ENCODE results near the gene PKN1.
"Not testable (repeated sequence)": the region's sequence is repeated elsewhere in the genome, so short reads cannot be mapped to it uniquely, and the experiment has no call there.

Gene PKN1

DNA sequence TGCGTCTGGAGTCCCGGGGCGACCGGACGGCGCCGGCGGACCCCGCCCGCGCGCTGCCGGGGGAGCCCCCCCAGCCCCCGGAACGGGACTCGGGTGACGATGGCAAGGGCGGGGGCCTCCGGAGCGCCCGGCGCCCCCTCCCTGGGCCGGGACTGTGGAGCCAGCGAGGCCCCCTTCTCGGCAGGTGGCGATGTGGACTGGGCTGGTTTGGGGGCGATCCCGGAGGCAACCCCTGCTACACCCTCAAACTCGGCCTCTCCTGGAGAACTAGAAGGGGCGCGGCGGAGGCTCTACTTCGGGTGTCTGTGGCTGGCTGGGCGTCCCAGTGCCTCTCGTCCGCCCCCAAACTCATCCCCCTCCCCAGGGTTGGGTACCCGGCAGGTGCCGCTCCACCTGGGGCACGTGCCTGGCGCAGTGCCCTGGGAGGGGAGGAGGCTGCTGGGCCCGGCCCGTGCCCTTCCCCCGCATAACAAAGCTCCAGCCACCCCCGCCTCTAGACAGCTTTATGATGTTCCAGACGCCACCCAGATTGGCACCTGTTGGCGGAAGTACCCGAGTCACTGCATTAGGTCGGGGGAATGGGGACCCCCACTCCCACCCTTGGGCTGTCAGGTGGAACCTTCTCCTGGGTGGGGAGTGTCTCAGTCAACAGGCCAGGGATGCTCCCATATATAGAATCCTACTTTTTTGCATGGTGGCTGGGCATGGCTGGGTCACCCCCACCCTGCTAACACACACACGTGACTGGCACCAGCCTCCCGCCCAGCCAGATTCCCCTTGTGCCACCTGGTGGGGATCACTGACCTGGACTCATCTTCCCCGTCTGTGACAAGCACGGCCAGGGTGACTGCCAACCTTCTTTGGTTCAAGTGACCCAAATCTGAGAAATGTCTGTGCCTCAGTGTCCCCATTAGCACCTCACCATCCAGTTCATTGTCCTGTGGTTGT, 722 bp downstream of the PKN1 start:
- DNase-seq, result peak; percentile 45

DNA sequence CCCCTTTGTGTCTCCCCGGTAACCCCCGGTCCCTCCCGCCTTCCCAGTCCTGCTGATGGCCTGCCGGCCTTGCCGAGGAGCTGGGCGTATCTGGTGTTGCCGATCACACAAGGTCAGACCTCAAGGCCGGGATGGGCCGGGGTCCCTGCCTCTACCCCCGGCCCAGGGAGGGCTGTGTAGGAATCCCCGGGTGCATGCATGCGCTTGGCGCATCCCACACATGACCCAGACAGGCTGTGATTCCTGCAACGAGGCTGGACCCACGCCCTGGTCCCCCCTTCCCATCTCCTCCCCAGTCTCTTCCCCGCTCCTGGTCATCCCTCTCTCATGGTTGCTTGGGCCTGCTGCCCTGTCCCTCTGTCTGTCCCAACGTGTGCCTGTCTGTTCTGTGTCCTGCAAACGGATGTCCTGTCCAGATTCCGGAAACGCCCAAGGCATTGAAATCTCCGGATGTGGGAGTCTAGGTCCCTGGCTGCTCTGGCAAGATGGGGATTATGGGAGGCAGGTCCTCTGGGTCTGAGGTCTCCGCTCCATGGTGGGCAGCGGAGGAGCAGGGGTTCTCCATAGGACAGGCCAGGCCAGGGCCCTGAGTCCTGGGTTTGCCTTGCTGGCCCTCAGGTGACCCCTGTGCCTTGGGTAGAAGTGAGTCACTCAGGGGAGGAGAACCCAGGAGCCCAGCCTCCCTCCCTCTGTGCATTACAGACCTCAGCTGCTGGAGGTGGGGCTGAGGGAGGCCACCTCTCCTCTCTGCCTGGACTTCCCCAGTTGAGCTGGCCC, 1.6 kb downstream of the PKN1 start:
- DNase-seq, result no peak

DNA sequence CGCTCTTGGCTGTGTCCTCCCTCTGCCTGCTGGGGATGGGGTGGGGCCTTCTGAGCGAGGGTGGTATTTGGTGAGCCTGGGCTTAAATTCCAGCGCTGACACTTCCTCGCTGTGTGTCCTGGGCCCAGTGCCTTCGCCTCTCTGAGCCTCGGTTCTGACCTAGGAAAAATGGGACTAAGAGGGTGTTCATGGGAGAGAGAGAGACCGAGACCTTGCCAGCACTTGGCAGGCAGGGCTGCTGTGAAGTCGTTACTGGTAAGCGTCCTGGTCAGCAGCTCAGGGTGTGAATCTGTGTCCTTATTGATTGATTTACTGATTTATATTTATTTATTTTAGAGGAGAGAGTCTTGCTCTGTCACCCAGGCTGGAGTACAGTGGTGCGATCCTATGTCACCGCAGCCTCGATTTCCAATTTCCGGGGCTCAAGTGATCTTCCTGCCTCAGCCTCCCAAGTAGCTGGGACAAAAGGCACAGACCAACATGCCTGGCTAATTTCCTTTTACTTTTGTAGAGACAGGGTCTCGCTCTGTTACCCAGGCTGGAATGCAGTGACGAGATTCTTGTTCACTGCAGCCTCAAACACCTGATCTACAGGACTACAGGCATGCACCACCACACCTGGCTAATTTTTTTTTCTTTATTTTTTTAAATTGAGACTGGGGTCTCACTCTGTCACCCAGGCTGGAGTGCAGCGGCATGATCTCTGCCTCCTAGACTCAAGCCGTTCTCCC, 2.4 kb downstream of the PKN1 start:
- no peak for DNase-seq

DNA sequence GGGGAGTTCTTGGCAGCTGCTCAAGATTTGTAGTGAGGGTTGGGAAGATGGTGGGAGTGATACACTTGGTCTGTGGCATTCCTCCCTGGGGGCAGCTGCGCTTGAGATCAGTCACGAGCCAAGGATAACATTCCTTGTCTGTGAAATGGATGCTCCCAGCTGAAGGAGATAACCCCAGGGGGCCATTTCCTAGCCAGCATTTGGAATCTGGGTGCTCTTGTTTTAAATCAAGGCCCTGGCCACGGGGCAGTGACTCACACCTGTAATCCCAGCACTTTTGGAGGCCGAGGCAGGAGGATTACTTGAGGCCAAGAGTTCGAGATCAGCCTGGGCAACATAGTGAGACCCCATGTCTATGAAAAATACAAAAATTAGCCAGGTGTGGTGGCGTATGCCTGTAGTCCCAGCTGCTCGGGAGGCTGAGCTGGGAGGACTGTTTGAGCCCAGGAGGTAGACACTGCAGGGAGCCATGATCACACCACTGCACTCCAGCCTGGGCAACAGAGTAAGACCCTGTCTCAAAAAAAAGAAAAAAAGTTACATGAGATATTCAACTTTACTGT, 4.6 kb downstream of the PKN1 start:
- no peak for DNase-seq

DNA sequence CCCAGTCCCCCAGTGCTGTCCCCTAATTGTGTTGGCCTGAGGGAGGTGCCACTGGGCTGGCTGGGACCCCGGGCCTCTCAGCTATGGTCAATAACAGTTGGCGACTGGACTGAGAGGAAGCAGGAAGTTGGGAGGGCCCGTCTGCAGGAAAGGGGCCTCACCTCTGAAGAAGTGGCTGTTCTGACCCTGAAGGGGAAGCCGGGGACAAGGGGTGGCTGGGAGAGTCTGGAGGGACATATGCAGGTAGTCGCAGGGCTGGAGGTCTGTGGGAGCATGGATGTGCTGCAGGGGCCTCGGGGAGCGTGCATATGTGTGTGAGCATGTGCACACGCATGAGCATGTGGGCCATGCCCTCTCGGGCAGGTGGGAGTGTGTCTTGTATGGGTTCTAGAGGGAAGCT, 5.9 kb downstream of the PKN1 start:
- DNase-seq, result no peak

DNA sequence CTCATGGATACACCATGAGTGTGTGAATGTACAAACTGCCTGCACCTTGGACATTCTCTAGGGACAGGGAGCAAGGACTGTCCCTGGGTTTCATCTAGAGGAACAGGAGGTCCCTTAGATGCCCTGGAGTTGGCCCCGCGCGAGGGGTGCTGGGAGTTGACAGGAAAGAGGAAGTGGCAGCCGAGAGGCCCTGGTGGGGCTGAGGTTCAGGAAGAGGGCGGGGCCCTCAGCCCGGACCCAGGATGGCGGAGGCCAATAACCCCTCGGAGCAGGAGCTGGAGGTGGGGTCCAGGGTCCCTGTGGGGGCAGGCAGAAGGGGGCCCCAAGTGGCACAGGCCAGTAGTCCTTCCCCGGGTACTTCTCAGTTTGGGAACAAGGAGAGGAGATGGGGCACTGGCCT, 6.9 kb downstream of the PKN1 start:
- no peak for DNase-seq

DNA sequence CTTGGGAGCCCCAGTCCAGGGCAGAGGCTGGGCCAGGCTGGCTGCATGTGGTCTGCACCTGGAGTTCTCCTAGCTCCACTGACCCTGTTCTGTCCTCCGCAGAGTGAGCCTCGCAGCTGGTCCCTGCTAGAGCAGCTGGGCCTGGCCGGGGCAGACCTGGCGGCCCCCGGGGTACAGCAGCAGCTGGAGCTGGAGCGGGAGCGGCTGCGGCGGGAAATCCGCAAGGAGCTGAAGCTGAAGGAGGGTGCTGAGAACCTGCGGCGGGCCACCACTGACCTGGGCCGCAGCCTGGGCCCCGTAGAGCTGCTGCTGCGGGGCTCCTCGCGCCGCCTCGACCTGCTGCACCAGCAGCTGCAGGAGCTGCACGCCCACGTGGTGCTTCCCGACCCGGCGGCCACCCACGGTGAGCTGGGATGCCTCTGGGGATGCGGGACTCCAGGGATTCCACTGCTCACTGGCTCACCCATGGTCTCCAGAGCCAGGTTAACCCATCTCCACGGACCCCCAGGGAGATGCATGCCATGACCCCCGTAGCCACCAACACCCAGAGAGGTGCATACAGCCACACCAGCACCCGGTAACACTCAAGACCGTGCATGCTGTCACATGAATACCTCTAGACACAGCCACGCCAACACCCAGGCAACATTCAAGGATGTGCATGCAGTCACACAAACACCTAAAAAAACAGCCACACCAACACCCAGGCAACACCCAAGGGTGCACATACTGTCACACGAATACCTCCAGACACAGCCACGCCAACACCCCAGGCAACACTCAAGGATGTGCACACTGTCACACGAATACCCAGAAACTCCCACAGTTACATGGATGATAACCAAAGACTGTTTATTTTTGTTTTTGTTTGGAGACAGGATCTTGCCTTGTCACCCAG, 8.2 kb downstream of the PKN1 start:
- no peak for DNase-seq

DNA sequence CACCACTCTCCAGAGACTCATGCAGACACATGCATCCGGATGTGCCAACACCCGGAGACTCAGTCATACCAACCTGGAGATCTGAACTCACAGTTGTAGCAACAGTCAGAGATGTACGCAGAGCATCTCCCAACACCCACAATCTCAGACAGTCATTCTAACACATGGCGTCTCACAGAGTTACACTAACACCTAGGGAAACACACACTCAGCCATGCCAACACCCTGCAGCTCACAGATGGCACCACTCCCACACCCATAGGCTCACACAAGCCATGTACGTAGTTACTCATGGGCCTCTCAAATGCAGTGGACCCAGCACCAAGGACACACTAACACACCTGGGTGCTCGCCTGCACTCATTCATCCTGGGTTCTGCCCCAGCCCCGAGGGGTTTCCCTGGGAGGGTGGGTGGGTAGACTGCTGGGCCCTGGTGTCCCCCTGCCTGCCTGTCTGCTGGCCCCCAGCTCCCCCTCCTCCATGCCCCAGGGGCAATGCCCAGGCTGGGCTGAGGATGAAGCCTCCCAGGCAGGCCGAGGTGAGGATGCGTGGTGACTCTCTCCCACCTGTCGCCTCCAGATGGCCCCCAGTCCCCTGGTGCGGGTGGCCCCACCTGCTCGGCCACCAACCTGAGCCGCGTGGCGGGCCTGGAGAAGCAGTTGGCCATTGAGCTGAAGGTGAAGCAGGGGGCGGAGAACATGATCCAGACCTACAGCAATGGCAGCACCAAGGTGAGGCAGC, 10.0 kb downstream of the PKN1 start:
- no peak for DNase-seq

DNA sequence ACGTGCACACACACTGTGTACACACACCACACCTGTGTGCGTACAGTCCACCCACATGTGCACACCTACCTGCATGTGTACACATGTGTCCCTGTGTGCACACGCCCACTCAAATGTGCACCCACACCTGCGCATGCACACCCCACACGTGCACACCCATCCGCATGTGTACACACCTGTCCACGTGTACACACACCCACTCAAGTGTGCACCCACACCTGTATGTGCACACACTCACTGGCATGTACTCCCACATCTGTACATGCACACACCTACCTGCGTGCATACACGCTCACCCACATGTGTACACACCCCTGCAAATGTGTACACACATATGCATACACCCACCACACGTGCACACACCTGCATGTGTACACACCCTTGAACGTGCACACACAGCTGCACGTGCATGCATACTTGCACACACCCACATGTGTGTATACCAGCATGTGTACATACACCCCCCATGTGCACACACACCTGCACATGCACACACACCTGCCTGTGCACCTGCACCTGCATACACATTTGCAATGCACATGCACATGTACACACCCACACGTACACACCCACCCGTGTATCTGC, 10.6 kb downstream of the PKN1 start:
- DNase-seq, result no peak

DNA sequence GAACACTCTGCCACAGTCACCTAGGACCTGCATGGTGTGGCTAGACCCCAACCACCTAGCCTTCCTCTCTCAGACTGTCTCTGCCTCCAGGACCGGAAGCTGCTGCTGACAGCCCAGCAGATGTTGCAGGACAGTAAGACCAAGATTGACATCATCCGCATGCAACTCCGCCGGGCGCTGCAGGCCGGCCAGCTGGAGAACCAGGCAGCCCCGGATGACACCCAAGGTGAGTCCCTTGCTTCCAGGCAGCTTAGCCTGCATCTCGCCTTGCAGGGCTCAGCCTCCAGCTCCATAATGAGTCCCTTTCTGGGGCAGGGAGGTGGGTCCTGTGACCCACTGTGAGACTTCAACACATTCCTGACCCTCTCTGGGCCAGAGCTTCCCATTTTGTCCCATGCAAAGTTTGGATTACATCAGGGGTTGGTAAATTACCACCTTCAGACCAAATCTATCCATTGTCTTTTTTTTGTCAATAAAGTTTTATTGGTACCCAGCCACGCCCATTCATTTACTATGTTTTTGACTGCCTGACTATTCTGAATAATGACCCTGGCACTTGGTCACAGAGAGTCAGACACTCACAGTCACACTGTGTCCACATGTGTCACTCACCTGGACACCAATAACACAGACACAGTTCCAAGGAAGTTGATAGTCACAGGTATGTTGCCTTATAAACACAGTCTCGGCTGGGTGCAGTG, 13.4 kb downstream of the PKN1 start:
- no peak for DNase-seq

DNA sequence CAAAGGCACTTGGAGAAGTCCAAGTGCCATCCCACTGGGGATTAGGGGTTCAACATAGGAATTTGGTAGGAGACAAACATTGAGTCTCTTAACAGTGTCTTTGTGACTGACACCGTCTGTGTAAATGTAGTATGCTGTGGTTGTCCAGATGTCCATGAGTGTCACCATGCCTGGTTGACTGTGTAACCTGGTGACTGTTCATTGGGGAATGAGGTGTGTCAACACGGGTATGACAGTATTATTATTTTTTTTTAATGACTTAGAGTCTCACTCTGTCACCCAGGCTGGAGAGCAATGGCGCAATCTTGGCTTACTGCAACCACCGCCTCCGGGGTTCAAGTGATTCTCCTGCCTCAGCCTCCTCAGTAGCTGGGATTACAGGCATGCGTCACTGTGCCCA, 16.2 kb downstream of the PKN1 start:
- DNase-seq, result no peak

DNA sequence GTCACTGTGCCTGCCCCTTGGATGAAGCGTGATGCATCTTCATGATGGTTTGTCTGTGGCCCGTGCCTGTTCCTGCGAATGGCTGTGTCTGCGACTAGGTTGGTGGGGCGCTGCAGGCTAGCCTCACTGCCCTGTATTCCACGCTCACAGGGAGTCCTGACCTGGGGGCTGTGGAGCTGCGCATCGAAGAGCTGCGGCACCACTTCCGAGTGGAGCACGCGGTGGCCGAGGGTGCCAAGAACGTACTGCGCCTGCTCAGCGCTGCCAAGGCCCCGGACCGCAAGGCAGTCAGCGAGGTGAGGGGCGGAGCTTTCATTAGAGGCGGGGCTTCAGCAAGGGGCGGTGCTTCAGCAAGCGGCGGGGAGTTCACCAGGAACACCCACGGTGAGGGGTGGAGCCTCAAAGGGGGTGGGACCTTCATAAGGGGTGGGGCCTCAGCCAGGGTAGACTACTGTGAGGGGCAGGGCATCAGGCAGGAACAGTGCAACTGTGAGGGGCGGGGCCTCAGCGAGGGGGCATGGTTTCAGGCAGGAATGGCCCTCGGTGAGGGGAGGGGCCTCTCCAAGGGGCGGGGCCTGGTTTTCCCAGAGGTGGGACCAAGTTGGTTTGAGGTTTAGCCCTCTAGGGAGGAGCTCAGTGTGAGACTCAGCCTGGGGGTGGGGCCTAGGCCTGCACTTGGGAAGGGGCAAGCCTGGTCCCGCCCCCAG, 17.2 kb downstream of the PKN1 start:
- no peak for DNase-seq

DNA sequence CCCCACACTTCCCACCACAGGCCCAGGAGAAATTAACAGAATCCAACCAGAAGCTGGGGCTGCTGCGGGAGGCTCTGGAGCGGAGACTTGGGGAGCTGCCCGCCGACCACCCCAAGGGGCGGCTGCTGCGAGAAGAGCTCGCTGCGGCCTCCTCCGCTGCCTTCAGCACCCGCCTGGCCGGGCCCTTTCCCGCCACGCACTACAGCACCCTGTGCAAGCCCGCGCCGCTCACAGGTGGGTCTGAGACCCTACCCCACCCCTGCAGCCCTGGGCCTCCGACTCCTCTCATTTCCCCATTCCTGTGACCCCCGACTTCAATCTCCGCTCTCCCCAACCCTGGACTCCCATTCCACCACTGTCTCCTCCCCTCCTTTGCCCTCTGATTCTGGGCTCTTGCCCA, 17.8 kb downstream of the PKN1 start:
- DNase-seq, result no peak

DNA sequence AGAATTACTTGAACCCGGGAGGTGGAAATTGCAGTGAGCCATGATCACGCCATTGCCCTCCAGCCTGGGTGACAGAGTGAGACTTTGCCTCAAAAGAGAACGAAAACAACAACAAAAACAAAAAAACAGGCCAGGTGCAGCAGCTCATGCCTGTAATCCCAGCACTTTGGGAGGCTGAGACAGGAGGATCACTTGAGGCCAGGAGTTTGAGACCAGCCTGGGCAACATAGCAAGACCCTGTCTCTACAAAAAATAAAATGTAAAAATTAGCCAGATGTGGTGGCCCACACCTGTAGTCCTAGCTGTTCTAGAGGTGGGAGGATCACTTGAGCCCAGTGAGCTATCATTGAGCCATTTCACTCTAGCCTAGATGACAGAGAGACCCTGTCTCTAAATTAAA, 19.2 kb downstream of the PKN1 start:
- not testable (repeated sequence) for DNase-seq

DNA sequence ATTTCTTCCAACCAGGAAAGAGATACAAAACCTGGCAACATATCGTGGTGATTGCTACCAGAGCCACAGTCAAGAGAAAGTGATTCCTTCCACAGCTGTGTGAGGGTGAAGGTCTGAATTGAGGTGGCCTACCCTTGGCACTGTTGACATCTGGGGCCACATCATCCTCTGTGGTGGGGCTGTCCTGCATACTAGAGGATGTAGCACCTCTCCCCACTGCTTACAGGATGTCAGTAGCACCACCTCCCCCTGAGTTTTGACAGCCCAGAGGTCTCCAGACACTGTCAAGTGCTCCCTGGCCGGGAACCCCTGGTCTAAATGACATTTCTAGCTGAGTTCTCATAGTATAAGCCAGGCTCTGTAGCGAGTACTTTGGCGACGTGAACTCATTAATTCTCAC, 26.6 kb downstream of the PKN1 start:
- DNase-seq, result no peak

DNA sequence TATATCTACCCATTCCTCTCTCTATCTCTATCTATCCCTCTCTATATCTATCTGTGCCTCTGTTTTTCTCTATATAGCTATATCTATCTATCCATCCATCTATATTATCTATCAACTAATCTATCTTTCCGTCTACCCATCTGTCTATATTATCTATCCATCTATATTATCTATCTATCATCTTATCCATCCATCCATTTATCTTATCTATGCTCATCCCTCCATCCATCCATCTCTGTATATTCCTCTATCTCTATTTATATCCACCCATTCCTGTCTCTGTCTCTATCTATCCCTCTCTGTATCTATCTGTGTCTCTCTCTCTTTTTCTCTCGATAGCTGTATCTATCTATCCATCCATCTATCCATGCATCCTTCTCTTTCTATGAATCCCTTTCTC, 27.8 kb downstream of the PKN1 start:
- no peak for DNase-seq

DNA sequence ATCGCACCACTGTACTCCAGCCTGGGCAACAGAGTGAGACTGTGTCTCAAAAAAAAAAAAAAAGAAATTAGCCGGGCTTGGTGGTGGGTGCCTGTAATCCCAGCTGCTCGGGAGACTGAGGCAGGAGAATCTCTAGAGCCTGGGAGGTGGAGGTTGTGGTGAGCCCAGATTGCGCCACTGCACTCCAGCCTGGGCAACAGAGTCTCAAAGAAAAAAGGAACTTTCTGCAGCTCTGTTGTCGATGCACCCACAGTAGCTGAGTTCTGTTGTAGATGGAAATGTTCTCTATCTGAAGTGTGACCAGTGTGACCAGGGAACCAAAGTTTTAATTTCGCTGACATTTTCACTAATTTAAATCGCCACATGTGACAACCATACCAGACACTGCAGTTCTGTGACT, 29.3 kb downstream of the PKN1 start:
- DNase-seq, result not testable (repeated sequence)

DNA sequence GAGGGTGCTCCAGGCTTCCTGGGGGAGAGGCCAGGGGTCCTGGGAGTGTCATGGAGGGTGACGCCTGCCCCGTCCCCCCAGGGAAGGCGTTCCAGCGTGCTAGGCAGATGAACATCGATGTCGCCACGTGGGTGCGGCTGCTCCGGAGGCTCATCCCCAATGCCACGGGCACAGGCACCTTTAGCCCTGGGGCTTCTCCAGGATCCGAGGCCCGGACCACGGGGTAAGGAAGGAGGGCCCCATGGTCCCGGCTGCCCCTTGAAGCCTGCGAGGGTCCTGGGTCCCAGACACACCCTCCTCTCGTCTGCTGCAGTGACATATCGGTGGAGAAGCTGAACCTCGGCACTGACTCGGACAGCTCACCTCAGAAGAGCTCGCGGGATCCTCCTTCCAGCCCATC, 30.6 kb downstream of the PKN1 start:
- no peak for DNase-seq

DNA sequence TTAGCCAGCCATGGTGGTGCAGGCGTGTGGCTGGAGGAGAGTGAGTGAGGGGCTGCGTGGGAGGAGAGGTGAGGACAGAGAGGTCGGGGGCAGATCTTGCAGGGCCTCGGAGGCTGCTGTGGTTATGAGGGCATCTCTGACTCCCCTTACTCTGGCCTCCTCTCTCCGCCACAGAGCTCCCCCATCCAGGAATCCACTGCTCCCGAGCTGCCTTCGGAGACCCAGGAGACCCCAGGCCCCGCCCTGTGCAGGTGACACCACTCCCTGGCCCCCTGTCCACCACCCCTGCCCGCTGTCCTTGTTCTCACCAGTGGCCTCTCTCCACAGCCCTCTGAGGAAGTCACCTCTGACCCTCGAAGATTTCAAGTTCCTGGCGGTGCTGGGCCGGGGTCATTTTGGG, 34.3 kb downstream of the PKN1 start:
- no peak for DNase-seq

DNA sequence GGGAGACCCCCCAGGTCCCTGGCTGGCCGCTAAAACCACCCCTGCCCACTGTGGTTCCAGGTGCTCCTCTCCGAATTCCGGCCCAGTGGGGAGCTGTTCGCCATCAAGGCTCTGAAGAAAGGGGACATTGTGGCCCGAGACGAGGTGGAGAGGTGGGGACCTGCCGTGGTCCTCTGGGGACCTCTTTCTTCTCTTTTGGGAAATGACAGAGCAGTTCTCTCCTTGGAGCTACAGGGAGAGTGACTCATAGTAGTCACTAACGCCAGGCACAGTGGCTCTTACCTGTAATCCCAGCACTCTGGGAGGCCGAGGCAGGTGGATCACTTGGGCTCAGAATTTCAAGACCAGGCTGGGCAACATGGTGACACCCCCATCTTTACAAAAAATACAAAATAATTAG, 34.7 kb downstream of the PKN1 start:
- no peak for DNase-seq
